GM21360 (cell line): ENCODE results near the gene SCN5A.

Experiments
- ATAC-seq: cut with Tn5 transposase; IDR thresholded peaks from one replicate; pipeline ENCODE4 v1.9.1; 2021; ENCODE audit warnings: mild to moderate bottlenecking, moderate library complexity; ENCODE audit not compliant: unreplicated experiment

Gene SCN5A

DNA sequence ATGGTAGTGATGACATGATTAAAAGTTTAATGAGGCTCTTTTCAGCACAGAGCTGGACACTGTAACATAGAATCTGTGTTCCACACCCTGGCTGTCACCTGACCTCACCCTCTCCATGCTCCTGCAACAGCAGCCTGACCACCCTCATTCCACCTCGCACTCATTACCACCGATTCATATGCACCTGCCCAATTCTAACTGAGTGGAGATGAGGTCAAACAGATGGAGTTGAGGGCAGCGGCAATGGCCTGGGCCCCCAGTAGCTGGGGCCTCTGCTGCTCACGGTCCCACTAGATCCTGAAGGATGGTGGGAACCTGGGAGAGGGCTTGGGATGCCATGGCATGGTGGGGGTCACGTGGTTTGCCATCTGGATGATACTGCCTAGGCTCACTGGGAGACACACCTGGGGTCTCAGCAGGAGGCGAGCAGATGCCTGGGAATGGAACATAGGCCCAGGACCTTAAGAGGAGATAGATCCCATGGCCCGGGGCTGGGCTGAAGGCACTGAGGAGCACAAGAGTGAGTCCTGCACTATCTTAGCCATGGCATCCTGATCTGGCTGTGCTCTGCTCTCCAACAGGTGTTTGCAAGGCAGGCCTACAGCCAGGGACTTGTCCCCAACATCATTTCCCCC lies 1.3 kb downstream of the SCN5A start:
- ATAC-seq = no peak

DNA sequence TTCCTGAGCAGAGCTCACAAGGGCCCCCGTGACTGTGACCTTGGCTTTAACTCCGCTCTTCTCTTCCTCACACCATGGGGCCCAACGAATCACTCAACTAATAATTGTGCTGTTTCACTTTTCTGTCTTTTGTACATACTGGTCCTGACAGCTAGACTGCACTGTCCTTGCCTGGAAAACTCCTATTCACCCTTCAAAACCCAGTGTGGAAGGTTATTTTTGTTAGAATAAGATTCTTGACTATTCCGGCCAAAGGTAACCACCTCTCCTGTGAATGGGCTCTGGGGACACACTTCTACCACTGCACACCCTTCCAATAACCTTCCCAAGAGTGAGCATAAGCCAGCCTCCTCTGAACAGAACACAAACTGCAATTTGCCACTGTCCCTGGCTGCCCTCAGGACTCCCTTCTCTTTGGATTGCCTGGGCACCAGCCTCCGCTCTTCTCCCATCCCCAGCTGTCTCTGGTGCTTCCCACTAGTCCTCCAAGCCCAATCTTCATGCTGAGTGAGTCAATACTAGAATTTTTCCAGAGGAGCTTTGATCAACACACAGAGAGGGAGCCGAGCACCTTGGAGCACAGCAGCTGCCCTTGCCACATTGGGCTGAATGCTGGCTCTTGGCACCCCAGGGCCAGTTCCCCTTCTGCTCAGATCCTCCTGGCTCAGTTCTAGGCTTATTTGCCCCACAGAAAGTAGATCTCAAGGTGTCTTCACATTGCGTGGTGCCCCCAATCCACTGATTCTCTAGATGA lies 2.1 kb downstream of the SCN5A start:
- ATAC-seq = no peak

GRCh38 chr3:38646630-38647029 lies 2.9 kb downstream of the SCN5A start:
- no peak for ATAC-seq

DNA sequence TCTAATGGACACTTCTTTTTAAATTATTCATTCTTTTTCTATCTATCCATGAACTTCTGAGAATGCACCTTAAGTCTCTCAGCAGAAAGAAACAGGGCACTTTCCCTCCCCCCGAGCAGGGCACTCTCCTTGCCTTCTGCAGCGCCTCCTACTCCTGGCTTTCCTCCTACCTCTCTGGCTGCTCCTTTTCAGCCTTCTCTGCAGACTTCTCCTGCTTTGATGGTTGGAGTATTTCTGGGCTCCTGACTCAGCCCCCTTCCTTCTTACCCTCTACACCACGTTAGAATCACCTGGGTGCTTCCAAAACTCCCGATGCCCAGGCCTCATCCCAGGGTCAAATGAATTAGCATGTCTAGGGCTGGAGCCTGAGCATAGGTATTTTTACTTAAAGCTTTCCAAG lies 3.4 kb downstream of the SCN5A start:
- ATAC-seq = no peak

DNA sequence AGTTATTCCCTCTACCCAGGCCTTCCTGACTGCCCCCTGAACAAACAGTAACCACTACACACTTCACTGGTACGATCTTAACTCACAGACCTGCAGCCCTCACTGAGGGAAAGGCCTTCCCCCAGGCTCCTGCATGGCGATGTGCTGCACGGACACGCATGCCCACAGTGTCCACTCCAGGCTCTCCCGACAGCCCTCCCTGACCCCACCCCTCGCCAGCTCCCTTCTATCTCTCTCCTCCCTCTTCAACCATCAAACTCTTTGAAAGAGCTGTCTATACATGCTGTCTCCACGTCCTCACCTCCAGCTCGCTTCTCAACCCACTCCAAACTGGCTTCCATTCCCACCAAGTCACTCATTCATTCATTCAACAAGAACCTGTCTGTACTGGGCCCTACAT lies 3.9 kb downstream of the SCN5A start:
- ATAC-seq = no peak

- no peak for ATAC-seq
Observed at GRCh38 chr3:38645076-38645475, 4.4 kb downstream of the SCN5A start.

DNA sequence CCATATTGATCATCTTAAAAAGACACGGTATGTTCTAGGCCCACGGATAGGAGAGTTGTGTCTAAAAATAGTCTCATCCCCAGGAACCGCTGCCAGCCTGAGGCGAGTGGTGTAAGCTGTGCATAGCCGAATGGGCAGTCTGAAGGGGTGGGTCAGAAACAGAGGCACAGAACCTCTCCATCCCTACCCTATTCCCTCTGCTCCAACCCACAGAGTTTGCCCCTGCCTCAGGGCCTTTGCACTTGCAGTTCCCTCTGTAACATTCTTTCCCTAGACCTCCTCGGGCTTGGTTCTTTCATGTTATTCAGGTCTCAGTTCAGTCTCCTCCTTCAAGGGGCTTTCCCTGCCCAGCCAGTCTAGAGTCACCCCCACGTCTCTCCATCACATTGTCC lies 4.8 kb downstream of the SCN5A start:
- ATAC-seq = no peak

GRCh38 chr3:38644016-38644661 lies 5.3 kb downstream of the SCN5A start:
- ATAC-seq = no peak

DNA sequence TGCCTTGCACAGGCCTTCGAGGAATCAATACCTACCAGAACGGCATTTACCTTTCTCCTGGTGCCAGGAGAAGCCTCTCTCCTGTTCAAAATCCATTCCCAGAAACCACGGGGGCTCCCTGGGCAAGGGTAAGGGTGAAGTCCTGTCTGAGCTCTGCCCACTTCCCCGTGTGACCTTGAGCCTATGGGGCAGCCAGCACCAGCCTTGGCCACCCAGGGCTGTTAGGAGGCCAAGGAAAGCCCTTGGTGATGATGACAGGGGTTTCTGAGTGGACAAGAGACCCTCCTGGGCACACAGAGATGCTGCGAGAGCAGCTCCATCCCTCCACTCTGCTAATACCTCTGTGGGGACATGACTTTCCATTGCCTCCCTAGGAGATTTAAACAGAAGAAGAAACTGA lies 5.9 kb downstream of the SCN5A start:
- no peak for ATAC-seq

GRCh38 chr3:38643090-38643489 lies 6.4 kb downstream of the SCN5A start:
- no peak for ATAC-seq

DNA sequence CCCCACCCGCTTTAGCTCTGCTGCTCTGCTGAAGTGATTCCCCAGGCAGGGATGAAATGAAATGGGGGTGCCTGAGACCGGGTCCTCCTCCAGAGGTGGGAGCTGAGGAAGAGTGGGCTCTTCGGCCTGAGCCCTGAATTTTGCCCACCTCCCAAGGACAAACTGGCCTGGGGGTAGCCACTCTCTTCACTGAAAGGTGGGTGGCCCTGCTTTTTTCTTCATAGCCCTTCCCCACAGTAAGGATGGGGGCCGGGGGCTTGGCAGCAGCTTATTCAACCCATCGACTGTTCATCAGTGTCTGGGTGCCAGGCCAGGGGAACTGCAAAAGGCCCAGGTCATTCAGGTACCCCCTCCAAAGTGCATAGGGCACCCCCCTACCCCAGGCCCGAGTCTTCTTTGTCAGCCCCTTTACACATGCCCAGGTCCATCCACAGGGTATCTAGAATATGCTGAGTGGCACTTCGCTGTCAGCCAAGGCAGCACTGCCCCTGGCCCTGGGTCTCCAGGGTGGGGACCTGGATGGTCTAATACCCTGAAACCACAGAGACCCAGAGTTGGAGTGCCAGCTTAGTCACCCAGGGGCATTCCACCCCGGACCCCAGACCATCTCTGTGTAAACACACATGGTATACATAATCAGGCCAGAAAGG lies 7.9 kb downstream of the SCN5A start:
- ATAC-seq = no peak

- no peak for ATAC-seq
Observed at GRCh38 chr3:38640661-38641452, 8.6 kb downstream of the SCN5A start.

- ATAC-seq = no peak
Observed at GRCh38 chr3:38638354-38638753, 11.1 kb downstream of the SCN5A start.

GRCh38 chr3:38637906-38638305 lies 11.6 kb downstream of the SCN5A start:
- no peak for ATAC-seq

DNA sequence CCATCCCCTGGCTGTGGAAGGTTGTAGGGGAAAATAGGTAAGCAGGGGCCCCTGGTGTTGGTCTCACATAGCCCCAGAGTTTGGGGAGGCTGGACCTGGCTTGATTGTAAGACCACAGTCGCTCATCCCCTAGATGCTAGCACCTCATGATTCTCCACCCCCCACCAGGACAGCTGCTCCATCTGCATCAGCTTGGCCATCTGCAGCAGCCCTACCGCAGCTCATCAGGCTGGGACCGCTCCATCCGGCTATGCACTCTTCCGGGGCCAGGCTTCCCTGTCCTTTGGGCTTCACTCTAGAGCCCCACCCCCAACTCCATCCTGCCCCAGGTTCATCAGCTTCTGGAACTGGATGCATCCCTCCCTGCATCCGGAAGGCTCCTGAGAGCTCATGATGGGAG lies 12.6 kb downstream of the SCN5A start:
- no peak for ATAC-seq

- no peak for ATAC-seq
Observed at GRCh38 chr3:38636464-38636863, 13.0 kb downstream of the SCN5A start.

DNA sequence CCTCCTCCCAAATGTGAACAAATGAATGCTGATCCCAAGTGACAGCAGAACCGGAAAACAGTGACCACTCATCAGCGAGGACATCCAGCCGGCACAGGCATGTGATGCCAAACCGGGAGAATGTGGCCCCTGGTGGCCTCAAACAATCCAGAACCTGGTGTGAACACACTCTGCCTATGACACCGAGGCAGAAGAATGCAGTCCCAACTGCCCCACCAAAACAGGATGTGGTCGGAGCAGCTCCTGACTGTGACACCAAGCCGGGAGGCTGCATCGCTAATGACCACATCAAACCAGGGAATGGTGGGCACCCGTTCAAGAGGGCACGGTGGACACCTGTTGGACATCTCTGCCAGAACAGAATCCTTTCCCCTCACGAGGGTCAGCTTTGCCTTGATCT lies 15.4 kb downstream of the SCN5A start:
- ATAC-seq = no peak

- no peak for ATAC-seq
Observed at GRCh38 chr3:38632989-38633388, 16.5 kb downstream of the SCN5A start.

DNA sequence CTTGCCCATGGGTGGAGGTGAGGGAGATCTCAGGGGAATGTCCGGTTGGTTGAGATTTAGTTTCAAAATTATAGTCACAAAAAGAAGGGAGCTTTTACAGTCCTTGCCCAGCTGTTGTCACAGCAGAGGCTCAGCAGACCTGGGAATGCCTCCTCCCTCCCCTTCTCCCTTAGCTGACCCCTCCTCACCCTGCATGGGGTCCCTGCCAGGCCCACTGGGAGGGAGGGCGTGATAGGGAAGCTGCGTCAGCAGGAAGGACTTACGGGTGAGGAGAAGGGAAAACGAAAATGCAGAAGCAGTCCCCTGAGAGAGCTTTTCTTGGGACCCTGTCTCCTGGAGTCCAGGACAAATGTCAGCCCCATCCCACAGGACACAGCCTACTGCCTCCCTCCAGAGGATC lies 18.9 kb downstream of the SCN5A start:
- ATAC-seq = no peak

DNA sequence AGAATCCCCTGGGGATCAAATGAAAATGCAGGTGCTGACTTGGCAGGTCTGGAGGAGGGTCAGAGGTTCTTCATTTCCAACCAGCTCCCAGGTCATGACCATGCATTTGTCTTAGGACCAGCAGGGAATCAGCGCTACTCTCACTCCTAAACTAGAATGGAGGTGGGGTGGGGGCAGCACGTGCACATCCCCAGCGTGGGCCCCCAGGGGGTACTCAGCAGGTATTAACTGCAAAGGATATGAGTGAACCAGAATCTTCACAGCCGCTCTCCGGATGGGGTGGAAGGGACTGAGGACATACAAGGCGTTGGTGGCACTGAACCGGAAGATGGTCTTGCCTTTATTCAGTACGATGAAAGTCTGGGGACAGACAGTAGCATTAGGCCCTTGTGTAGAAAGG lies 19.4 kb downstream of the SCN5A start:
- no peak for ATAC-seq

DNA sequence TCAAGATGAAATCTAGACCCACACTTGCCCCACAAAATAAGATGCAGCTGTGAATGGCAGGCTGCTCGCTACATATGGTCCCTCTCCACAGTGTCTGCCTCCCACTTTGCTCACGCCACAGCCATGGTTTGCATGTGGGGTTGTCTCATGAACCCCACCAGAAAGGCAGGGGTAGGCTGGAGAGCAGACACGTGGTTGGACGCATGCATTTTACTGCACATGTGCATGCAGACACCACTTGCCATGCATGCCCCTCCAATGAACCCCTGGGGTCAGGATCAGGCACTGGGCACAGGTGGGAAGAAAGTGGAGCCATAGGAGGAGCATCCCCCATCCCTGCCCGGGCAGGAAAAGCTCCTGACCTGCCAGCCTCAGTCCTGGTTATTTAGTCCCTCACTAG lies 20.7 kb downstream of the SCN5A start:
- no peak for ATAC-seq
